Mesendoderm (in vitro differentiated cells): Measurements from ENCODE around the gene DIAPH2.

Experiments used
- DNase-seq: peaks from one replicate; pipeline ENCODE4 v3.0.0; 2013
- H2AK5ac ChIP-seq: 2 replicates; pipeline ENCODE4 v1.6.1; 2013; ENCODE audit warnings: low read length, inconsistent platforms
- H2BK120ac ChIP-seq: 2 replicates; pipeline ENCODE4 v1.6.1; 2013; ENCODE audit warnings: low read depth, mild to moderate bottlenecking, low read length, moderate library complexity, mixed read lengths
- H2BK15ac ChIP-seq: replicated peaks from 2 replicates; pipeline ENCODE4 v1.6.1; 2013; ENCODE audit warnings: low read depth, mild to moderate bottlenecking, moderate library complexity
- H2BK5ac ChIP-seq: 2 replicates; pipeline ENCODE4 v1.6.1; 2013; ENCODE audit warnings: low read length, inconsistent platforms
- H3K18ac ChIP-seq: 2 replicates; pipeline ENCODE4 v1.6.1; 2013; ENCODE audit warnings: mild to moderate bottlenecking, low read length, mixed read lengths
- H3K23ac ChIP-seq: one replicate; pipeline ENCODE4 v1.6.1; 2013; ENCODE audit warnings: low read length
- H3K27ac ChIP-seq: 2 replicates; pipeline ENCODE4 v1.5.1; 2013; ENCODE audit warnings: low read depth, mild to moderate bottlenecking, inconsistent platforms, low read length, moderate library complexity
- H3K27me3 ChIP-seq: 2 replicates; pipeline ENCODE4 v1.6.1; 2013; ENCODE audit warnings: low read length, control low read depth, mild to moderate bottlenecking, inconsistent platforms; ENCODE audit not compliant: insufficient read depth, poor library complexity
- H3K36me3 ChIP-seq: 2 replicates; pipeline ENCODE4 v1.6.1; 2013; ENCODE audit warnings: low read length, inconsistent platforms; ENCODE audit not compliant: control insufficient read depth, insufficient read depth
- H3K4ac ChIP-seq: one replicate; pipeline ENCODE4 v1.6.1; 2013; ENCODE audit warnings: low read depth, mild to moderate bottlenecking, low read length, moderate library complexity
- H3K4me1 ChIP-seq: 2 replicates; pipeline ENCODE4 v1.6.1; 2013; ENCODE audit warnings: low read depth, low read length, inconsistent platforms; ENCODE audit not compliant: control insufficient read depth
- H3K4me2 ChIP-seq: 2 replicates; pipeline ENCODE4 v1.6.1; 2013; ENCODE audit warnings: low read length
- H3K4me3 ChIP-seq: 2 replicates; pipeline ENCODE4 v1.5.1; 2013; ENCODE audit warnings: mild to moderate bottlenecking, low read length
- H3K56ac ChIP-seq: one replicate; pipeline ENCODE4 v1.6.1; 2013; ENCODE audit warnings: low read length
- H3K79me1 ChIP-seq: 2 replicates; pipeline ENCODE4 v1.6.1; 2013; ENCODE audit warnings: low read length, inconsistent platforms
- H3K79me2 ChIP-seq: 2 replicates; pipeline ENCODE4 v1.6.1; 2013; ENCODE audit warnings: mild to moderate bottlenecking, low read length; ENCODE audit not compliant: control insufficient read depth, insufficient read depth
- H3K9ac ChIP-seq: 2 replicates; pipeline ENCODE4 v1.6.1; 2013; ENCODE audit warnings: low read length, inconsistent platforms
- H4K5ac ChIP-seq: one replicate; pipeline ENCODE4 v1.6.1; 2013; ENCODE audit warnings: low read length
- H4K8ac ChIP-seq: one replicate; pipeline ENCODE4 v1.6.1; 2013; ENCODE audit warnings: low read depth, mild to moderate bottlenecking, control low read depth, low read length, moderate library complexity
- WGBS: extraction: QIAGEN DNeasy Blood & Tissue Kit; methylation state at CpG from one replicate; pipeline ENCODE4 v1.1.7; 2013; ENCODE audit warnings: low lambda C conversion rate, missing lambda C conversion rate; ENCODE audit not compliant: insufficient coverage; ENCODE audit errors: extremely low coverage; 5-methylcytosine and 5-hydroxymethylcytosine counted together

The DIAPH2 gene

DNA sequence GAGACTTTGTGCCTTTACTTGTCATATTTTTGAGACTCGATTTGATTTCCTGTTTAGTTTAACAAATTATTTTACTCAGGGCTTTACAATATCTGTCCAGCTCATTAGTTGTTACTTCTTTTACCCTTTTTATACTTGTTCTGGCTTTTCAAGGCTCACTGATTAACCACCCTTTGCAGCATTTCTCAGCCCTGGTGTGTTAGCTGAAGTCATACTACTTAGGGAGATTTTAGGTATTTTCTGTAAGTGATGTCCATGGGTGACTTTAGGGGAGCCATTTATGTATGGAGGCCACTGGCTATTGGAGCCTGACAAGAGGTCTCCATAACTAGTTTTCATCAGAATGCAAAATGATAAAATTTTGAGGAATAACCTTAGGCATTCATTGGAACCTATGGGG lies 346.3 kb downstream of the DIAPH2 start:
- Histone ChIP-seq H3K9ac (no peak overlapping the region), H4K8ac (no peak overlapping the region), H3K79me1 (no peaks in the 10 kb centered on the region), H3K27ac (no peak overlapping the region), H3K23ac (no peak overlapping the region), H3K36me3 (no peaks in the 10 kb centered on the region), H3K18ac (no peak overlapping the region), H3K27me3 (no peaks in the 10 kb centered on the region), H3K4me2 (no peak overlapping the region), H2BK120ac (no peak overlapping the region), H2BK5ac (no peak overlapping the region), H3K4me1 (no peaks in the 10 kb centered on the region), H3K4me3 (no peak overlapping the region), H3K4ac (no peak overlapping the region), H3K56ac (no peak overlapping the region), H2BK15ac (no peak overlapping the region), H2AK5ac (no peak overlapping the region), H4K5ac (no peak overlapping the region), H3K79me2 (no peaks in the 10 kb centered on the region)
- no peak for DNase-seq
- no CpG with 5 or more reads among the region's 1 CpG for WGBS

DNA sequence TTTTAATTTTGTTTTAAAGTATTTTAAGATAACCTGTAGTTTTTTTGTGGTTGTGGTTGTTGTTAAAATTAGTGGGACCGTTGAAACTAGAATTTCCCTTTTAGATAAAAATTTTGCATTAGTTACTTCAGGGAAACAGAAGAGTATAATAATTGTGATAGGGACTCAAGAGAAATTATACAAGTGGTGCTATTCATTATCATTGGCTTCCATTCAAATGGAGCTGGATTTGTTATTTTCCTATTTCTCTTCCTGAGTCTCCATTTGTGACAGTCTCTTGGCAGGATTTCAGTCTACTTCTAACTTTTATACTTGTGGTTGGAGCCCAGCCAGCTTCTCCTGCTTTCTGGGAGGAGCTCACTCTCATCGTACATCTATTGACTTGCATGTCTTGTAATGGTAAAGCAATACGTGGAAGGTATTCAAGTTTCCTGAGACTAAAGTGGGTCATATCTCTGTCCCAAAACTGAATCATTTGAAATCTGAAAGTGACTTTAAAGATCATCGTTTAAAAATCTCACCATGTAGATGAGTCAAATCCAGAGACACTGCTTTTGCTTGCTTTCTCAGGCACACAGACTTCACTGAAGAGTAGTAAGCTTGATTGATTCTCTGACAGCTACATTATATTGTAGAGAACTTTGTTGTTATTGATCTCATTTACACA lies 354.9 kb downstream of the DIAPH2 start:
- H3K18ac ChIP-seq: no peak overlapping the region
- no peak overlapping the region for H2AK5ac ChIP-seq
- H3K79me2 ChIP-seq: no peaks in the 10 kb centered on the region
- no peaks in the 10 kb centered on the region for H3K4me1 ChIP-seq
- no peak overlapping the region for H3K4ac ChIP-seq
- no peak overlapping the region for H4K8ac ChIP-seq
- H4K5ac ChIP-seq: no peak overlapping the region
- 100% methylated on average over 1 of the region's 4 CpGs for WGBS
- H3K36me3 ChIP-seq: no peaks in the 10 kb centered on the region
- no peaks in the 10 kb centered on the region for H3K79me1 ChIP-seq
- no peak overlapping the region for H2BK5ac ChIP-seq
- H2BK15ac ChIP-seq: no peak overlapping the region
- H3K4me3 ChIP-seq: no peak overlapping the region
- H3K4me2 ChIP-seq: no peak overlapping the region
- no peak for DNase-seq
- no peak overlapping the region for H3K9ac ChIP-seq
- no peak overlapping the region for H3K27ac ChIP-seq
- H3K27me3 ChIP-seq: no peaks in the 10 kb centered on the region
- no peak overlapping the region for H2BK120ac ChIP-seq
- no peak overlapping the region for H3K56ac ChIP-seq
- no peak overlapping the region for H3K23ac ChIP-seq

GRCh38 chrX:97045470-97045869 lies 360.8 kb downstream of the DIAPH2 start:
- Histone ChIP-seq H3K4ac (no peak overlapping the region), H3K56ac (no peak overlapping the region), H3K79me2 (no peaks in the 10 kb centered on the region), H4K5ac (no peak overlapping the region), H3K9ac (no peak overlapping the region), H2BK5ac (no peak overlapping the region), H3K27ac (no peak overlapping the region), H4K8ac (no peak overlapping the region), H3K4me2 (no peak overlapping the region), H3K4me3 (no peak overlapping the region), H3K27me3 (no peaks in the 10 kb centered on the region), H3K23ac (no peak overlapping the region), H2AK5ac (no peak overlapping the region), H3K79me1 (no peaks in the 10 kb centered on the region), H2BK15ac (no peak overlapping the region), H2BK120ac (no peak overlapping the region), H3K36me3 (no peaks in the 10 kb centered on the region), H3K4me1 (no peaks in the 10 kb centered on the region), H3K18ac (no peak overlapping the region)
- DNase-seq: no peak
- no CpG with 5 or more reads among the region's 1 CpG for WGBS

DNA sequence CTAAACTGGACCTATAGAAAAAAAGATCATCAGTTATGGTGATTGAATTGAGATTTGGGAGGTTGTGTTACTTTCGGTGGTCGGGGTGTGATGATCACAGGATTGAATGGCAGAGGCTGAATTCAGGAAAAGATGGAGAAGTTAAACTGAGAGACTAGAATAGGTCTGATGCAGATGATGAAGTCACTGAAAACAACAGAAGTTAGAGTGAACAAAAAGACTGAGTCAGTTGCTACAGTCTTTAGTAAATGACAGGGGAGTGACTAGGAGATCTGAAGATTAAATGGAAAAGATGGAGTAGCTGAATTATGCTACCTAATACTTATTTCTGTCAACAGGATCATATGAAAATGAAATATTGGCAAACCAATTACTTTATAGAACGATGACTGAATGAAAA lies 362.2 kb downstream of the DIAPH2 start:
- H3K23ac ChIP-seq: no peak overlapping the region
- no peaks in the 10 kb centered on the region for H3K79me1 ChIP-seq
- H2BK120ac ChIP-seq: no peak overlapping the region
- H2AK5ac ChIP-seq: no peak overlapping the region
- no peak overlapping the region for H4K5ac ChIP-seq
- H3K18ac ChIP-seq: no peak overlapping the region
- no peak overlapping the region for H3K27ac ChIP-seq
- H3K79me2 ChIP-seq: no peaks in the 10 kb centered on the region
- no peak overlapping the region for H4K8ac ChIP-seq
- no peak overlapping the region for H3K4ac ChIP-seq
- H3K4me1 ChIP-seq: no peaks in the 10 kb centered on the region
- no peak overlapping the region for H2BK15ac ChIP-seq
- no peaks in the 10 kb centered on the region for H3K27me3 ChIP-seq
- H2BK5ac ChIP-seq: no peak overlapping the region
- no peak overlapping the region for H3K4me3 ChIP-seq
- no peak overlapping the region for H3K56ac ChIP-seq
- H3K9ac ChIP-seq: no peak overlapping the region
- no peaks in the 10 kb centered on the region for H3K36me3 ChIP-seq
- no peak overlapping the region for H3K4me2 ChIP-seq
- no peak for DNase-seq
- no CpG with 5 or more reads among the region's 3 CpGs for WGBS

GRCh38 chrX:97050392-97050791 lies 365.8 kb downstream of the DIAPH2 start:
- Histone ChIP-seq H2BK5ac (no peak overlapping the region), H2BK120ac (no peak overlapping the region), H2AK5ac (no peak overlapping the region), H3K4me1 (no peaks in the 10 kb centered on the region), H3K56ac (no peak overlapping the region), H3K27ac (no peak overlapping the region), H3K27me3 (no peaks in the 10 kb centered on the region), H3K18ac (no peak overlapping the region), H3K9ac (no peak overlapping the region), H3K36me3 (no peaks in the 10 kb centered on the region), H3K4ac (no peak overlapping the region), H4K5ac (no peak overlapping the region), H4K8ac (no peak overlapping the region), H3K23ac (no peak overlapping the region), H2BK15ac (no peak overlapping the region), H3K79me2 (no peaks in the 10 kb centered on the region), H3K79me1 (no peaks in the 10 kb centered on the region), H3K4me2 (no peak overlapping the region), H3K4me3 (no peak overlapping the region)
- DNase-seq: no peak
- no CpG with 5 or more reads among the region's 2 CpGs for WGBS

DNA sequence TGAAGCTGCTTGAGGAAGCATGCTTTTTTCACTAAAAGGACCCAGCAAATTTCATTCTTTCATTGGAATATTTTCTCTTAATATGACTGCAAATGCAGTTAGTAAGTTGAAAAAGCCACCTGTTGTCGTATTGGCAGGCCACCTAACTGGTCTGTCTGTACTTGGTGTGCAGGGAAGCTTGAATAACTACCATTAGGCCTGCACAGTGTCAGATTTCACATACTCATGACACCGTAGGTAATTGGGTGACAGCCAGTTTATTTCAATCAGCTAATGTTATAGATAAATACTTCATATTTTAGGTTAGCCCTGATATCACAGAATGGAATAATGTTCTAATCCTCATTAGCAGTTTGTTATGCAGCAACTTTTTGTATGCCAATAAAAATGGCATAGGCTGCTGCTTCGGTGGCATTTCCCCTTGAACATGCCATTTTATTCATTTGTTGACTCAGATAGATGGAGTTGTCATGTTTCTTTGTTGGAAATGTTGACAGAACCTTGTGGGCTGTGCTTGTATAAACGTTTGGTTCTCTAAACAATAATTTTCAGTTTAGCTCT lies 372.8 kb downstream of the DIAPH2 start:
- DNase-seq: no peak
- no peaks in the 10 kb centered on the region for H3K27me3 ChIP-seq
- H4K5ac ChIP-seq: no peak overlapping the region
- H3K79me2 ChIP-seq: no peaks in the 10 kb centered on the region
- H3K27ac ChIP-seq: no peak overlapping the region
- H3K4me3 ChIP-seq: no peak overlapping the region
- no peak overlapping the region for H2BK120ac ChIP-seq
- no peak overlapping the region for H3K4ac ChIP-seq
- H3K36me3 ChIP-seq: no peaks in the 10 kb centered on the region
- H3K4me2 ChIP-seq: no peak overlapping the region
- no peaks in the 10 kb centered on the region for H3K79me1 ChIP-seq
- no peak overlapping the region for H2BK5ac ChIP-seq
- no peak overlapping the region for H2BK15ac ChIP-seq
- H2AK5ac ChIP-seq: no peak overlapping the region
- no peak overlapping the region for H3K23ac ChIP-seq
- no peak overlapping the region for H3K18ac ChIP-seq
- no CpG with 5 or more reads among the region's 4 CpGs for WGBS
- no peak overlapping the region for H3K56ac ChIP-seq
- no peak overlapping the region for H3K9ac ChIP-seq
- H3K4me1 ChIP-seq: no peaks in the 10 kb centered on the region
- no peak overlapping the region for H4K8ac ChIP-seq
